HG03520 (cell line): ENCODE measurements around the gene S1PR4.
"Not testable (repeated sequence)": the region's sequence is repeated elsewhere in the genome, so short reads cannot be mapped to it uniquely, and the experiment has no call there.

Experiments
- ATAC-seq: cut with Tn5 transposase; IDR thresholded peaks from one replicate; pipeline ENCODE4 v1.9.1; 2021; ENCODE audit warnings: mild to moderate bottlenecking, moderate library complexity; ENCODE audit not compliant: unreplicated experiment

The S1PR4 gene

GRCh38 chr19:3192684-3193083 lies 14.1 kb downstream of the S1PR4 start:
- no peak for ATAC-seq

GRCh38 chr19:3193256-3194105 lies 14.9 kb downstream of the S1PR4 start:
- ATAC-seq: no peak

- ATAC-seq: no peak
Measured at GRCh38 chr19:3194106-3195087, 15.8 kb downstream of the S1PR4 start.

GRCh38 chr19:3196064-3196932 lies 17.7 kb downstream of the S1PR4 start:
- ATAC-seq: no peak

- no peak for ATAC-seq
Measured at GRCh38 chr19:3196933-3197205, 18.3 kb downstream of the S1PR4 start.

- ATAC-seq: no peak
Measured at GRCh38 chr19:3198901-3199700, 20.5 kb downstream of the S1PR4 start.

- no peak for ATAC-seq
Measured at GRCh38 chr19:3201072-3201700, 22.6 kb downstream of the S1PR4 start.

GRCh38 chr19:3201911-3202310 lies 23.3 kb downstream of the S1PR4 start:
- no peak for ATAC-seq

GRCh38 chr19:3202346-3202745 lies 23.8 kb downstream of the S1PR4 start:
- ATAC-seq: no peak

GRCh38 chr19:3202895-3203294 lies 24.3 kb downstream of the S1PR4 start:
- ATAC-seq: not testable (repeated sequence)

- ATAC-seq: no peak
Measured at GRCh38 chr19:3203805-3204645, 25.5 kb downstream of the S1PR4 start.

- ATAC-seq: no peak
Measured at GRCh38 chr19:3204646-3205275, 26.2 kb downstream of the S1PR4 start.

- no peak for ATAC-seq
Measured at GRCh38 chr19:3206216-3206953, 27.8 kb downstream of the S1PR4 start.

GRCh38 chr19:3207461-3208242 lies 29.1 kb downstream of the S1PR4 start:
- no peak for ATAC-seq

- no peak for ATAC-seq
Measured at GRCh38 chr19:3208317-3209207, 30.0 kb downstream of the S1PR4 start.
